GM13977 (cell line): Measurements from ENCODE around the gene FBXL15.

ENCODE experiments used
- DNase-seq: peaks from one replicate; pipeline ENCODE4 v3.0.0; 2012; ENCODE audit warnings: low spot score
- in situ Hi-C: fragments of 300-500 bp; cut with MboI; formaldehyde crosslinking; loops from one replicate; pipeline ENCODE4 v1.12.0; 2022; ENCODE audit warnings: low sequenced_read_pairs, low pct_unique_long_range_greater_than_20kb, mixed read lengths, inconsistent platforms; ENCODE audit not compliant: unreplicated experiment
- TF ChIP-seq, protein P1 (sequence below): IDR thresholded peaks from 2 replicates; pipeline ENCODE4 v1.5.1; 2012; ENCODE audit warnings: mild to moderate bottlenecking, control low read depth; ENCODE audit not compliant: insufficient read depth; ENCODE audit errors: extremely low read depth, missing control alignments

The FBXL15 gene

DNA sequence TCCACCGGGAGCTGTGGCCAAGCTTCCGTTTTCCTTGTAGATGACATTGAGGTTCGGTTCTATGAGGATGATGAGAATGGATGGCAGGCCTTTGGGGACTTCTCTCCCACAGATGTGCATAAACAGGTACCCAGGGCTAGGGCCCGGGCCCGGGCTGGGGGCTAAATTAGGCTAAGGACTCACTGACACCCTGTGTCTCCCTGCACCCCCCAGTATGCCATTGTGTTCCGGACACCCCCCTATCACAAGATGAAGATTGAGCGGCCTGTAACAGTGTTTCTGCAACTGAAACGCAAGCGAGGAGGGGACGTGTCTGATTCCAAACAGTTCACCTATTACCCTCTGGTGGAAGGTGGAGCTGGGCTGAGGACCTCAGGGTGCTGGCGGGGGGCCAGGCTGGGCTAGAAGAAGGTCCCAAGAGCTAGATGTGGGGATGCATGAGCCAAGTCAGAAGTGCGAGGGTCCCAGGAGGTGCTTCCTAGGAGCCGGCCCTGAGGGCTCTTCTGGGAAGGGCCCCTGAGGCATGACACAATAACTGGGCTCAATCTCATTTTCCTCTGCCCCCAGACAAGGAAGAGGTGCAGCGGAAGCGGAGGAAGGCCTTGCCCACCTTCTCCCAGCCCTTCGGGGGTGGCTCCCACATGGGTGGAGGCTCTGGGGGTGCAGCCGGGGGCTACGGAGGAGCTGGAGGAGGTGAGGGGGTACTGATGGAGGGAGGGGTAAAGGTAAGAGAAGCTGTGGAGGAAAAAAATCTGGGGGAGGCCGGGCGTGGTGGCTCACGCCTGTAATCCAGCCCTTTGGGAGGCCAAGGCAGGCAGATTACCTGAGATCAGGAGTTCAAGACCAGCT lies 22.2 kb upstream of the FBXL15 start:
- TF ChIP-seq, protein P1, sequence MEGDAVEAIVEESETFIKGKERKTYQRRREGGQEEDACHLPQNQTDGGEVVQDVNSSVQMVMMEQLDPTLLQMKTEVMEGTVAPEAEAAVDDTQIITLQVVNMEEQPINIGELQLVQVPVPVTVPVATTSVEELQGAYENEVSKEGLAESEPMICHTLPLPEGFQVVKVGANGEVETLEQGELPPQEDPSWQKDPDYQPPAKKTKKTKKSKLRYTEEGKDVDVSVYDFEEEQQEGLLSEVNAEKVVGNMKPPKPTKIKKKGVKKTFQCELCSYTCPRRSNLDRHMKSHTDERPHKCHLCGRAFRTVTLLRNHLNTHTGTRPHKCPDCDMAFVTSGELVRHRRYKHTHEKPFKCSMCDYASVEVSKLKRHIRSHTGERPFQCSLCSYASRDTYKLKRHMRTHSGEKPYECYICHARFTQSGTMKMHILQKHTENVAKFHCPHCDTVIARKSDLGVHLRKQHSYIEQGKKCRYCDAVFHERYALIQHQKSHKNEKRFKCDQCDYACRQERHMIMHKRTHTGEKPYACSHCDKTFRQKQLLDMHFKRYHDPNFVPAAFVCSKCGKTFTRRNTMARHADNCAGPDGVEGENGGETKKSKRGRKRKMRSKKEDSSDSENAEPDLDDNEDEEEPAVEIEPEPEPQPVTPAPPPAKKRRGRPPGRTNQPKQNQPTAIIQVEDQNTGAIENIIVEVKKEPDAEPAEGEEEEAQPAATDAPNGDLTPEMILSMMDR, result no peak
- in situ Hi-C loops, result no loop called here
- DNase-seq, result no peak

DNA sequence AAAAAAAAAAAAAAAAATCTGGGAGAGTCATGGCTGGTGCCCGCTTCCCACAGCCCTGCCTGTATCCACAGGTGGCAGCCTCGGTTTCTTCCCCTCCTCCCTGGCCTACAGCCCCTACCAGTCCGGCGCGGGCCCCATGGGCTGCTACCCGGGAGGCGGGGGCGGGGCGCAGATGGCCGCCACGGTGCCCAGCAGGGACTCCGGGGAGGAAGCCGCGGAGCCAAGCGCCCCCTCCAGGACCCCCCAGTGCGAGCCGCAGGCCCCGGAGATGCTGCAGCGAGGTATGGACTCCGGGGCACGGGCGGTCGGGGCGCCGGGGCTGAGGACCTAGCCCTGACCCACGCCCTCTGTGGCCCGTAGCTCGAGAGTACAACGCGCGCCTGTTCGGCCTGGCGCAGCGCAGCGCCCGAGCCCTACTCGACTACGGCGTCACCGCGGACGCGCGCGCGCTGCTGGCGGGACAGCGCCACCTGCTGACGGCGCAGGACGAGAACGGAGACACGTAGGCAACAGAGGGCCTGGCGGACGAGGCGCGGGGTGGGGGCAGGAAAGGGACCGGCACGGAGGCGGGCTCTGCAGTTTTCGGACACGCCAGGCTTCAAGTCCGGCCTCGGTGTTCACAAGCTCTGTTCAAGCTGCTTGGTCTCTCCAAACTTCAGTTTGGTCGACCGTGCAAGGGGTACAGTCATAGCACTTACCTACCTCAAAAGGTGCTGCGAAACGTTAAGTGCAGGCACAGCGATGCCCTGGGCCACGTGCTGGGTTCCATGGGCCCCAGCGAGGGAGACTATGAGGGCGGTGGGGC lies 21.2 kb upstream of the FBXL15 start:
- in situ Hi-C loops, result no loop called here
- DNase-seq, result peak; percentile 92
- TF ChIP-seq, protein P1, result peak; percentile 99

DNA sequence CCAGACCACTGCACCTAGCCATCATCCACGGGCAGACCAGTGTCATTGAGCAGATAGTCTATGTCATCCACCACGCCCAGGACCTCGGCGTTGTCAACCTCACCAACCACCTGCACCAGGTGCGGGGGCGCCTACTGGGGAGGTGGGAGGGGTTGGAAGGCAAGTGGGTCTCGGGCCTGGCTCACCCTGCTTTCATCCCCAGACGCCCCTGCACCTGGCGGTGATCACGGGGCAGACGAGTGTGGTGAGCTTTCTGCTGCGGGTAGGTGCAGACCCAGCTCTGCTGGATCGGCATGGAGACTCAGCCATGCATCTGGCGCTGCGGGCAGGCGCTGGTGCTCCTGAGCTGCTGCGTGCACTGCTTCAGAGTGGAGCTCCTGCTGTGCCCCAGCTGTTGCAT lies 20.6 kb upstream of the FBXL15 start:
- TF ChIP-seq, protein P1, result no peak
- in situ Hi-C loops, result no loop called here
- no peak for DNase-seq

DNA sequence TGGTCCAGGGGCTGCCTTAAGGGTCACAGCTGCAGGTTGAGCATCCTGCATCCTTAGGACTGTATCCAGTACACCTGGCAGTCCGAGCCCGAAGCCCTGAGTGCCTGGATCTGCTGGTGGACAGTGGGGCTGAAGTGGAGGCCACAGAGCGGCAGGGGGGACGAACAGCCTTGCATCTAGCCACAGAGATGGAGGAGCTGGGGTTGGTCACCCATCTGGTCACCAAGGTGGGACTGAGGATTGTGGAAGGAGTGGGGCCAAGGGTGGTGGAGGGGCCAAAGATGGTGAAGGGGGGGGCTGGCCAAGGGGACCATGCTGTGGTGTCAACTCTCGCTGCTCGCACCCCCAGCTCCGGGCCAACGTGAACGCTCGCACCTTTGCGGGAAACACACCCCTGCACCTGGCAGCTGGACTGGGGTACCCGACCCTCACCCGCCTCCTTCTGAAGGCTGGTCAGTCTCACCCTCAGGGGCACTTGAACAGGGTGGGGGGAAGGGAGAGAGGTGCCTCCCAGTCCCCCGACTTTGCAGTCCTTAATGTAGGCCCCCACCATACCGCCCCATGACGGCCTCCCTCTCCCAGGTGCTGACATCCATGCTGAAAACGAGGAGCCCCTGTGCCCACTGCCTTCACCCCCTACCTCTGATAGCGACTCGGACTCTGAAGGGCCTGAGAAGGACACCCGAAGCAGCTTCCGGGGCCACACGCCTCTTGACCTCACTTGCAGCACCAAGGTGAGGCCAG lies 19.9 kb upstream of the FBXL15 start:
- TF ChIP-seq, protein P1, result no peak
- in situ Hi-C loops, result no loop called here

DNA sequence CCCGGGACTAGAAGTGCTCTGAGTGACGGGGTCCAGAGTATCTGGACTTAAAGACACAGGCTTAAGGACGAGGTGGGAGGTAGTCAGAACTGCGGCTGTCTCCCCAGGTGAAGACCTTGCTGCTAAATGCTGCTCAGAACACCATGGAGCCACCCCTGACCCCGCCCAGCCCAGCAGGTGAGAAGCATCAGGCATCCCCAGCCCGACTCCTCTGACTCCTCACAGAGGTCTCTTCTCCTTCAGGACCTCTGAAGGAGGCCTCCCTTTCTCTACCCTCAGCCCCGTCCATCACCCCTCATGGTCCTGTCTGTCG lies 19.3 kb upstream of the FBXL15 start:
- TF ChIP-seq, protein P1, result no peak
- in situ Hi-C loops, result no loop called here
- no peak for DNase-seq

More for the DNA sequence above, 19.9 kb upstream of the FBXL15 start:
- DNase-seq, result no peak

DNA sequence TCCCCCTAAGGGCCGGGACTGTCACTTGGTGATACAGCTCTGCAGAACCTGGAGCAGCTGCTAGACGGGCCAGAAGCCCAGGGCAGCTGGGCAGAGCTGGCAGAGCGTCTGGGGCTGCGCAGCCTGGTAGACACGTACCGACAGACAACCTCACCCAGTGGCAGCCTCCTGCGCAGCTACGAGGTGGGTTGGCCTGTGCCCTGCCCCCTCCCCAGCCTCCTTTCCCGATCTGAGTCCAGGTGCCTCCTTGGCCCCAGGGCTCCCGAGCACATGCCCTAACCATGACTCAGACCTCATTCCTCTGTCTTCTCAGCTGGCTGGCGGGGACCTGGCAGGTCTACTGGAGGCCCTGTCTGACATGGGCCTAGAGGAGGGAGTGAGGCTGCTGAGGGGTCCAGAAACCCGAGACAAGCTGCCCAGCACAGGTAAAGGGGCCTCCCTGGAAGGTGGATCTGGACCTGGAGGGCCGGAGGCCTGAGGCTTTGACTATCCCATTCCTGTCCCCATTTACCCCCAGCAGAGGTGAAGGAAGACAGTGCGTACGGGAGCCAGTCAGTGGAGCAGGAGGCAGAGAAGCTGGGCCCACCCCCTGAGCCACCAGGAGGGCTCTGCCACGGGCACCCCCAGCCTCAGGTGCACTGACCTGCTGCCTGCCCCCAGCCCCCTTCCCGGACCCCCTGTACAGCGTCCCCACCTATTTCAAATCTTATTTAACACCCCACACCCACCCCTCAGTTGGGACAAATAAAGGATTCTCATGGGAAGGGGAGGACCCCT lies 18.7 kb upstream of the FBXL15 start:
- in situ Hi-C loops, result no loop called here
- no peak for DNase-seq
- TF ChIP-seq, protein P1, result no peak
